GM21390 (cell line): ENCODE results near the gene TBCC.

Experiments
- ATAC-seq: cut with Tn5 transposase; IDR thresholded peaks from one replicate; pipeline ENCODE4 v1.9.1; 2021; ENCODE audit not compliant: unreplicated experiment

The TBCC gene, protein sequence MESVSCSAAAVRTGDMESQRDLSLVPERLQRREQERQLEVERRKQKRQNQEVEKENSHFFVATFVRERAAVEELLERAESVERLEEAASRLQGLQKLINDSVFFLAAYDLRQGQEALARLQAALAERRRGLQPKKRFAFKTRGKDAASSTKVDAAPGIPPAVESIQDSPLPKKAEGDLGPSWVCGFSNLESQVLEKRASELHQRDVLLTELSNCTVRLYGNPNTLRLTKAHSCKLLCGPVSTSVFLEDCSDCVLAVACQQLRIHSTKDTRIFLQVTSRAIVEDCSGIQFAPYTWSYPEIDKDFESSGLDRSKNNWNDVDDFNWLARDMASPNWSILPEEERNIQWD

GRCh38 chr6:42745640-42746462 lies at the start of gene TBCC:
Gene TBCC, minus strand, starts transcription at chr6:42746103. Its CDS starts 30 bp downstream, at chr6:42746073.
- peak; percentile 74 for ATAC-seq

DNA sequence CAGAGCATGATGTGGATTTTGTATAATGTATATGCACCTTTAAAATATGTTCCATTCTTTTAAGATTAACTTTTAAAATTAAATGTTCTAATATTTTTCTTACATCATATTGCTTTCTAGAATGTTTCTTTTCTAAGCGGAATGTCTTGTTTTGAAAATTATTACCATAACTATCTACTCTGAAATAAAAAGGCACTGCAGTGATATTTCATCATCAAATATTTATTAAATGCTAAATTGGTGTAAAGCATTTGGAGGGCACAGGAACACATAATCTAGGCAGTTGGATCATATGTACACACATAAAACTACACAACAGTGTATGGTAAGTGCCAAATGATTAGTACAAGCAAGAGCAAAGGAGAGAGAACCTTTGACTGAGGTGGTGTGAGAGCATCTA lies 49.7 kb upstream of the TBCC start:
- no peak for ATAC-seq

- ATAC-seq: no peak
These were observed 45.9 kb upstream of the TBCC start for GRCh38 chr6:42791706-42792320.

GRCh38 chr6:42790549-42791181 lies 44.8 kb upstream of the TBCC start:
- no peak for ATAC-seq

DNA sequence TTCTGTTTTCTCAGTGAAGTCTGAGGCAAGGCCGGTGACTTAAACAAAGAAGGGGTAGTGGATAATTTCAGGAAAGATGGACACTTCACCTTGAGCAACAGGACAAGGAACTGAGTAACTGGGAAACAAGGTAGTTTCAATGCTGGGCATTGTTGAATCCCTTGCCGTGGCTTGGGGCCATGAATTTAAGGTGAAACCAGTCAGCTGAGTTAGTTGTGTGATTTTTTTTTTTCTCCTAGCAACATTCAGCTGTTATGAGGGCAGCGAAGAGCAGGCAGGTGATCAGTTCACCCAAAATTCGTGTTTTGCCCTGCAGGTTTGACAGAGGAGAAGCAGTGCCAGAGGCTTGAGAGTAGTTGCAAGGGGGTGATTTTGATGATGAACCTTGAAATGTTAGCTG lies 42.8 kb upstream of the TBCC start:
- ATAC-seq: no peak

GRCh38 chr6:42787063-42787472 lies 41.2 kb upstream of the TBCC start:
- ATAC-seq: no peak

GRCh38 chr6:42786525-42786985 lies 40.7 kb upstream of the TBCC start:
- ATAC-seq: no peak

DNA sequence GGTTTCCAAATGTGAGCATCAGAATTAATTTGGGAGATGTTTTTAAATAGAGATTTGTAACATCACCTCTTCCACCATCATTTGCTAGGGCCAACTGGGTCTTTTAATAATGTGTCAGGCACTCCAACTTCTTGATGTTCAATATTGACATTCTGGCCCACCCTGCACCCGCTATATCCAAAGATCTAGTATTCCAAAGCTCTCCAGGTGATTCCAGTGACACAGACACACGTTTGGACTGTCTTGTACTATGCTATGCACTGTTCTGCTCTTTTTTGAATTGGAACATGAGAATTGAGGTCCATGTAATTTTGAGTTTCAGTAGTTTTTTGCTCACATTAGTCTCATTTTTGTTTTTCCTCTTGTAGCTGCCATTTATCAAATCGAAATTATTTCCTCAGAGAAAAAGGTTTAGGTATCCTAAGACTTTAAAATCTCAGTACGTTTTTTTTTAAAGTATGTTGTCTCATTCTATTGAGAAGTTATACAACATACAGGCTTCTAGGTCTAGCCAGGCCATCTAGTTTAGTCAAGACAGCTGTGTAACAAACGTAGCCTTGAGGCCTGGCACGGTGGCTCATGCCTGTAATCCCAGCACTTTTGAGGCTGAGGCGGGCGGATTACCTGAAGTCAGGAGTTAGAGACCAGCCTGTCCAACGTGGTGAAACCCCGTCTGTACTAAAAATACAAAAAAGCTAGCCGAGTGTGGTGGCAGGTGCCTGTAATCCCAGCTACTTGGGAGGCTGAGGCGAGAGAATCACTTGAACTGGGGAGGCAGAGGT lies 39.0 kb upstream of the TBCC start:
- no peak for ATAC-seq

DNA sequence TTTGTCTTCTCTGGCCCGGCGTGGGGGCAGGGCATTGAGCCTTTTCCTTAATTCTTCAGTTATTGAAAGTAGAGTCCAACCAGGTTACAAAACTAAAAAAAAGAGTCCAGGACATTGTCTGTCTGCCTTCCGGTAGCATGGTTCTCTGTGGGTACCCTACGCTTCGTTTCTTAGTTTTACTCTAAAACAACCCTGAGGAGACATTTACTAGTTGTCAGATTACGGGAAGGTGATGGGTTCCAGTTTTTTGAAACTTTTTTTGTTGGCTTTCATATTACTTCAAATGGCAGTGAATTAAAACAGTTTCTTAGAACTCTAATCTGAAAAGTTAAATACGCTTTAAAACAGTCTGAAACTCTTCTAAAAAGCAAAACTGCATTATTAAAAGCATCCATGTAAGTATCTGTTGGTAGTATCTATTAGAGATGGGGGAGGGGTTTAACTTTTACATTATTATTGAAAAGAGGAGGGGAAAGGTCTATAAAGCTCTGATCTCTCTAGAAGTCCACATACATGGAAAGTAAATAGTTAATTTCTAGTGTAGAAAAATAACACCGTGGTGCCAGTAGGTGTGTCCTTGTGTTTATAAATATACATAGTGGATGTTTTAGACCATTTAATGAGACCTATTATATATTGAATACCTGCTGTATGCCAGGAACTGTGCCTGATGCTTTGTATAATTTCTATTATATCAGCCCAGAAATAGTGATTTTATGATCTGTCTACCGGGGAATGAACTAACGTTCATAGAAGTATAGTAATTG lies 38.2 kb upstream of the TBCC start:
- ATAC-seq: peak; percentile 7

- peak; percentile 50 for ATAC-seq
These were observed 37.4 kb upstream of the TBCC start for GRCh38 chr6:42783177-42783875.

GRCh38 chr6:42782689-42783176 lies 36.8 kb upstream of the TBCC start:
- ATAC-seq: peak; percentile 19

DNA sequence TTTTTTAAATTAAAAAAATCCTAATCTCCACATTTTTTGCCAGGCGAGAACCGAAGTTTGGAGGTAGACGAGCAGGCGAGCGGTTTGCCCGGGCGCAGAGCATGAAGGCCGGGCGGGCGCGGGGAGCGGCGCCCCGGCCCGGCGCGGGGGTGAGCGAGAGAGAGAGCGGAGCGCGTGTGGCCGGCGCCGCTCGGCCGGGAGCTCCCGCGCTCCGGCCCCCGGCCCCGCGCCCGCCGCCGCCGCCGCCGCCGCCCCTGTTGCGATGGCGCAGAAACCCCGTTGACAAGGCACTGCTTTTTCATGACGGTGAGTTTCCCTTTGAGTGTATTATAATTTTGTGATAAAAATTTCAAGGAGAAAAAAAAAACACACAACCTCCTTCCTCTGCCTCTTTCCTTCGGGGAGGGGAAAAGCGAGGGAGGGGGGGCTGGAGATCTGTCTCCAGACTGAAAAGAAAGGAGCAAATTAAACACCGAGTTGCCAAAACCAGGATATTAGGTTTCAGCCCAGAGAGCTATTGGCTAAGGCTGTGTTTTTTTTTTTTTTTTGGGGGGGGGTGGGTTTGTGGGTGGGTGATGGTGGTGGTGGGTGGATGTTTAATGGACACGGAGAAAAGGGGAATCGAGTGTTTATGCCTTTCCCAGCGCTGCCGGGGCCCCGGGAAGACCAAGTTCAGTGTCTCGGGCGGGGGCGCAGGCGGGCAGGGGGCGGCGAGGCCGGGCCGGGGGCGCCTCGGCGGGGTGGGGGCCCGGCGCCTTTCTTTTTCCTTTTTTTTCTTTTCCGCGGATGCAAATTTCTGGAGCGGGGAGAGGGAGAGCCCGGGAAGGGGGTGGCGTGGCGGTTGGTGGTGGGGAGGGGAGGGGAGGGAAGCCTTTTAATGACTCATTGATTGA lies 36.1 kb upstream of the TBCC start, which contains the start of gene BICRAL:
Gene BICRAL, plus strand, starts transcription at position 257 of the 893 bp plus-strand sequence. CDS start 39,971 bp downstream, outside the sequence.
- ATAC-seq: no peak

- ATAC-seq: no peak
These were observed 35.6 kb upstream of the TBCC start for GRCh38 chr6:42781546-42781795.

- ATAC-seq: no peak
These were observed 33.6 kb upstream of the TBCC start for GRCh38 chr6:42779521-42779920.

DNA sequence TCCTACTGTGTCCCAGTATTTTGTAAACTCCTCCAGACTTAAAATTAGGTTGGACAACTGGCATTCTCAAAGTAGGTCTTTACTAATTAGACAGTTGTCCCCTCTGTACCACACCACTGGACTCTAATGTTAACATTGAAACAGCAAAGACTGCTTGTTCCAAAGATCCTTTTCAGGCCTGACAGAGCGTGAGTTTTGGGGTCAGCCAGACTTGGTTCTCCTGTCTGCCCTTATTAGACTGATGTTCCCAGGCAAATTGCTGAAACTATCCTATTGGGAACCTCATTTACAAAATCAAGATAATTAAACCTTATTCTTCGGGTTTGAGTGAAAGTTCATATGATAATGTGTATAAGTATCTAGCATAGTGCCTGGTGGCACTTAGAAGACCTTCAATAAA lies 32.2 kb upstream of the TBCC start:
- no peak for ATAC-seq

DNA sequence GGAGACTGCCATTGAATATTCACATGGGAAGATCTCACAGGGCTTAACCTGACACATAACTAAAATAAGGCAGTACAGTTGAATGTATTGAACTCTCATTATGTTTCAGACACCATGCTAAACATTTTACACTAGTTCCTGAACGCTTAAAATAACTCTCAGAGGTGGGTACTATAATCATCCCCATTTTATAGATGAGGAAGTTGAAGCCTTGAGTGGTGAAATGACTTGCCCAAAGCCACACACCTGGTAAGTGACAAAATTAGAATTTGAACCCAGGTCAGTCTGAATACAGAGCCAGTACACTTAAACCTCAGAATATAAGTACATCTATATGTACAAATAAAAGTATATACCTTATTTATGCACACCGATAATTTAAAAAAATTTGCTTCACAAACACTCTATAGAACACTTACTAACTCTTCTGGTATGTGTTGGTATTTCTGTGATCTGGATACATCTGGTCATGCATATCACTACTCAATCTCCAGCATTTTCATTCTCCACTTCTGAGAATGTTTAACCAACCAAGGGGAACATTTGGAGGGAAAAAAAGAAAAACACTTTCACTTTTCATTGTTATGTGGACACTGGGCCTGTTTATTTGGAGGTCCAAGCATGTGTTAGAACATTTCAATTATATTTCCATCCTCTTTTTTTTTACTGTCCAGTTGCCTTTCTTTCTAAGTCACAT lies 31.4 kb upstream of the TBCC start:
- ATAC-seq: no peak

- ATAC-seq: peak; percentile 49
These were observed 29.1 kb upstream of the TBCC start for GRCh38 chr6:42774821-42775487.
